Esophagus muscularis mucosa (tissue), 3 donors: ENCODE measurements around the gene GJC2.

Experiments
- CTCF ChIP-seq, 3 experiments: fragments of 200-600 bp in 2 of 3; fragments of 450-650 bp in 1 of 3; sonication (generic) in 2 of 3; IDR thresholded peaks; one replicate each; pipeline ENCODE4 v1.5.1; 2017 to 2019; ENCODE audit warnings: antibody characterized with exemption in 3 of 3, mild to moderate bottlenecking in 2 of 3, moderate library complexity in 1 of 3
- POLR2A ChIP-seq: fragments of 450-650 bp; IDR thresholded peaks from one replicate; pipeline ENCODE4 v1.6.1; 2017; ENCODE audit warnings: antibody characterized with exemption, moderate library complexity, mild to moderate bottlenecking, low read depth

- TF ChIP-seq POLR2A (no peak), CTCF (IDR thresholded peaks at IDR 0.05) (no peak)
These were observed 8.6 kb downstream of the GJC2 start for GRCh38 chr1:228158151-228159007.
